CD4-positive, alpha-beta T cell treated with Interferon gamma for 1 hour (primary cell): ENCODE measurements around the gene LRRC3.
"Not testable (repeated sequence)": the region's sequence is repeated elsewhere in the genome, so short reads cannot be mapped to it uniquely, and the experiment has no call there.

Experiments used
- DNase-seq: peaks from one replicate; pipeline ENCODE4 v3.0.0-alpha.2; 2020

The LRRC3 gene

DNA sequence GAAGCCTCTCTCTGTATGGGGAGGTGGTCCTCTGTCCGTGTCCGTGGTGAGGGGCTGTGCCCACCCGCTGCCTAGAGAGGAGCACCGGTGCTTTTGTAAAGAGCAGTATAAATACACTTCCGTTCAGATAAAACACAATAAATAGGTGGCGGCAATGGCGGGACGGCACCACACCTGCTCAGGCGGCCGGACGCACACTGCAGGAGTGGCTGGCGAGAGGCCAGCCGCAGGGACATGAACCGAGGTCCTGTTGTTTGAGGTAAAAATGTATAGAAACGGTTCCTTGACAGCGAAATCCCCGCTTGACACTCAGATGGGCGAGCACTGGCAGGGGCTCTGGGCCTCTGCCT is 43.9 kb downstream of the LRRC3 start:
- no peak for DNase-seq

DNA sequence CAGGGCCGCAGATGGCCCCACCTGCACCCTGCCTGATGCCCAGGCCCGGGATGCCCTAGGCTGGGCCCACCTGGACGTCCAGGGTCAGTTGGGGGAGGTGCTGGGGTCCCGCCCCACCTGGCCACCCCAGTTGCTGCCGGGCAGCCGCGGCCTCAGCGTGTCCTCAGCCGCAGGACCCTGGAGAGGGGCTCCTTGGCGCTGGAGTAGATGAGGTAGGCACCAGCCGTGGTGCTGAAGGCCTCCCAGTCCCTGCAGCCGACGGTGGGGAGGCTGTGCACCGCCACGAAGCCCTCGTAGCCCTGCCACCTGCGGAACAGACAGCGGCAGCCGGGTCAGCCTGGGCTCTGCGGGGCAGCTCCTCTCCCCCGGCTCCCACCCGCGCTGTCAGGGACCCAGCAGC is 44.3 kb downstream of the LRRC3 start:
- DNase-seq = no peak

DNA sequence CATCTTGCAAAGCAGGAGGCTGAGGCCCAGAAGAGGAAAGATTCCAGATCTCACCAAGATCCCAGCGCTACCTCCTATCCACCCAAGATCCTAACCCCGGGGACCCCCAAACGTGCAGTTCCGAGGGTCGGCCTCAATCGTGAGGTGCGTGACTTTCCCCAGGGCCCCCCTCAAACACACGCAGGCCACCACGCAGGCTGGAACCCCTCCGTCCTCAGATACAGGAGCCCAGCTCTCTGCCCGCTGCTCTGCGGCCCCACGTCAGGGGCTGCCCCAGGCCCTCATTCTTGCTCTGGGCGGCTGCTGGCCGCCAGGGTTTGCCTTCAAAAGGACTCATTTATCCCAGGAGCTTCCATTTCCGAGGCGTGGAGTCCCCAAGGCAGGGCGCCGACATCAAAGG is 44.8 kb downstream of the LRRC3 start:
- DNase-seq = no peak

DNA sequence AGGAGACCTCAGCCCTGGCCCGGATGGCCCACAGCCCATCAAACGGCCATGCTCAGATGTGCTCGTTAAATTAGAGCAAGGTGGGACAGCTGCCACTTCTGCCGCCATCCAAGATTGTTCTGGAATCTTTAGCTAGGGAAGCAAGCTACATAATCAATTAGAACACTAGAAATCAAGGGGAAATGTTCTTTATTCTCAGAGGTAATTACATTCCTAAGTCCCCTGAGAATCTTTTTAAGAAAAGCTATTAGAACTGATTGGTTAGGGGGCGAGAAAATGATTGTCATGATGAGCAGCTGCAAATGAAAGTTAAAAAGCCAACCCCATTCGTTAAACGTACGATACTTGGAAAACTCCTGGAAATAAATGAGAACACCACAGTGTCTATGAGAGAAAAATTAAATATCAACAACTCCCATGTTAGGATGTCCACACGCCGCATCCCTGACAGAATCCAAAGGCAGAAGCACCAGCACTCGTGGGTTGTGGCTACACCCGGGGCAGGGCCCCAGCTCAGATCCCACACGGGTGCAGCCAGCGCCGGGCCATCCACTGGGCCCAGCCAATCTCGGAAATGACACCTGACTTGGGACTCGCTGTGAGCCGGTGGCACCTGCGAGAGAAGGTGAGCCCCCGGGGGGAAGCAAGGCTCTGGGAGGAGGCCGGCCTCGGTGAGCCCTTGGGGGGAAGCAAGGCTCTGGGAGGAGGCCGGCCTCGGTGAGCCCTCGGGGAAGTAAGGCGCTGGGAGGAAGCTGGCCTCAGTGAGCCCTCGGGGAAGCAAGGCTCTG is 47.1 kb downstream of the LRRC3 start:
- no peak for DNase-seq

DNA sequence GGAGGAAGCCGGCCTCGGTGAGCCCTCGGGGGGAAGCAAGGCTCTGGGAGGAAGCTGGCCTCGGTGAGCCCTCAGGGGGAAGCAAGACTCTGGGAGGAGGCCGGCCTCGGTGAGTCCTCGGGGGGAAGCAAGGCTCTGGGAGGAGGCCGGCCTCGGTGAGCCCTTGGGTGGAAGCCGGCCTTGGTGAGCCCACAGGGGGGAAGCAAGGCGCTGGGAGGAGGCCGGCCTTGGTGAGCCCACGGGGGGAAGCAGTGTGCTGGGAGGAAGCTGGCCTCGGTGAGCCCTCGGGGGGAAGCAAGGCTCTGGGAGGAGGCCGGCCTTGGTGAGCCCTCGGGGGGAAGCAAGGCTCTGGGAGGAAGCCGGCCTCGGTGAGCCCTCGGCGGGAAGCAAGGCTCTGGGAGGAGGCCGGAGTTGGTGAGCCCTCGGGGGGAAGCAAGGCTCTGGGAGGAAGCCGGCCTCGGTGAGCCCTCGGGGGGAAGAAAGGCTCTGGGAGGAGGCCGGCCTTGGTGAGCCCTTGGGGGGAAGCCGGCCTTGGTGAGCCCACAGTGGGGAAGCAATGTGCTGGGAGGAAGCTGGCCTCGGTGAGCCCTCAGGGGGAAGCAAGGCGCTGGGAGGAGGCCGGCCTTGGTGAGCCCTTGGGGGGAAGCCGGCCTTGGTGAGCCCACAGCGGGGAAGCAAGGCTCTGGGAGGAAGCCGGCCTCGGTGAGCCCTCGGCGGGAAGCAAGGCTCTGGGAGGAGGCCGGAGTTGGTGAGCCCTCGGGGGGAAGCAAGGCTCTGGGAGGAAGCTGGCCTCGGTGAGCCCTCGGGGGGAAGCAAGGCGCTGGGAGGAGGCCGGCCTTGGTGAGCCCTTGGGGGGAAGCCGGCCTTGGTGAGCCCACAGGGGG is 47.9 kb downstream of the LRRC3 start:
- DNase-seq = not testable (repeated sequence)

DNA sequence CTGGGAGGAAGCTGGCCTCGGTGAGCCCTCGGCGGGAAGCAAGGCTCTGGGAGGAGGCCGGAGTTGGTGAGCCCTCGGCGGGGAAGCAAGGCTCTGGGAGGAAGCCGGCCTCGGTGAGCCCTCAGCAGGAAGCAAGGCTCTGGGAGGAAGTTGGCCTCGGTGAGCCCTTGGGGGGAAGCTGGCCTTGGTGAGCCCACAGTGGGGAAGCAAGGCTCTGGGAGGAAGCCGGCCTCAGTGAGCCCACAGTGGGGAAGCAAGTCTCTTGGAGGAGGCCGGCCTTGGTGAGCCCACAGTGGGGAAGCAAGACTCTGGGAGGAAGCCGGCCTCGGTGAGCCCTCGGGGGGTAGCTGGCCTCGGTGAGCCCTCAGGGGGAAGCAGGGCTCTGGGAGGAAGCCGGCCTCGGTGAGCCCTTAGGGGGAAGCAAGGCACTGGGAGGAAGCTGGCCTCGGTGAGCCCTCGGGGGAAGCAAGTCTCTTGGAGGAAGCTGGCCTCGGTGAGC is 48.6 kb downstream of the LRRC3 start:
- DNase-seq = peak; percentile 18

DNA sequence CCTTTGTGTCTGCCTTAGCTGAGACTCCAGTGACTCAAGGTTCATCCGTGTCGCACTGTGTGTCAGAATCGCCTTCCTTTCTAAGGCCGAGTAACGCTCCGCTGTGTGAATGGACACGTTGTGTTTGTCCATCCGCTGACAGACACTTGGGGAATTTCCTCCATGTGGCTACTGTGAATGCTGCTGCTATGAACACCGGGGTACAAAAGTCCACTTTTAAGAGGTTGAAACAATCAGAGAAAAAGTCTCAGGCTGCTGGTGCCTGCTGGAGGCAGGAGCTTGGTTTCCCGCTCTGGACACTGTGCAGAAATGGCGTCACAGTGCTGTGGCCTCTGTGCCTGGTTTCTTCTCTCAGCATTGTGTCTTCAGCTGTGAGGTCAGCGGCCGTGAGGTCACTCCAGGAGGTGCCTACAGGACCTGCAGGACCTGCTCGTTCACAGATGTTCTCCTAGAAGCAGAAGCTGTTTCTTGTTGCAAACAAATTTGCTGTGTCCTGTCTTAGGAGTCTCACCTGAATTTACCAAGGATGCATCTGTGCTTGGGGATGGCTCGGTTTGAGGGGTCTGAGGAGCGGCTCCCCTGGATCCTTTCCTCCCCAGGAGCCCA is 50.5 kb downstream of the LRRC3 start:
- no peak for DNase-seq

DNA sequence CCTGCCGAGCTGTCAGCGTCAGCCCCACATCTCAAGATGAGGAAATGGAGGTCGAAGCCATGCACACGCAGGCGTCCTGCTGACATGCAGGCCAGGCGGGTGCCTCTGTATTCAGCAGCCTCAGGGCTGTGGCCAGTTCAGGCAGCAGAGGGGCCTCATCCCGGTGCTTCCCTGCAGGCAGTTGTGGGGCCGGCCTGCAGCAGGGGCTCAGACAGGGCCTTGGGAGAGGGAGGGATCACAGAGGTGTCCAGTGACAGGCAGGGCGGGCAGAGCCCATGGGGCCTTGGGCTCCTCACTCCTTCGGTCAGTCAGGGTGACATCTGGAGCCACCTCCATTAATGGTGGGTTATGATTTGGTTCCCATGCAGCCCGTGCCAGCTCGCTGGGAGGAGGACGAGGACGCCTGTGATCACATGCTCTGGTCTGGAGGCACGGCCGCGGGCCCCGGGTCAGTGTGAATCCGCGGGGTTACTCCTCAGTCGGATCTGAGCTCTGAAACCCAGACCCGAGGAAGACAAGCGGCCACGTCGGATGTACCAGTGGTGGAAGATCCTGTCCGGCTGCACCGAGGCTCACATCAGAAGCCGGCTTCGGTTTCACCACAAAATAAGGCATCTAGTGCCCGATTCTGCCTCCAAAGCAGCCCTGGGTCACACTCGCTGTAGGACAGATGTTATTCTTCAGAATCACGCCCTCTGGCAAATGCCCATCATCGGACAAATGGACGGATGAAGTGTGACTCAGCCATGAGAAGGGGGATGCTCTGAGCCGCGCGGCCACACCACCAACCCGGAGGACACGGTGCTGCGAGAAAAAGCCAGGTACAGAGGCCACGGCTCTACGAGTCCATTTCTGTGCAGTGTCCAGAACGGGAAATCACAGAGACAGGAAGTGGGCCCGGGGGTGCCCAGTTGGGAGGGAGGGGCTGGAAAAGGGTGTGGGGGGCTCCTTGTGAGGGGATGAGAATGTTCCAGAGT is 51.3 kb downstream of the LRRC3 start:
- no peak for DNase-seq

DNA sequence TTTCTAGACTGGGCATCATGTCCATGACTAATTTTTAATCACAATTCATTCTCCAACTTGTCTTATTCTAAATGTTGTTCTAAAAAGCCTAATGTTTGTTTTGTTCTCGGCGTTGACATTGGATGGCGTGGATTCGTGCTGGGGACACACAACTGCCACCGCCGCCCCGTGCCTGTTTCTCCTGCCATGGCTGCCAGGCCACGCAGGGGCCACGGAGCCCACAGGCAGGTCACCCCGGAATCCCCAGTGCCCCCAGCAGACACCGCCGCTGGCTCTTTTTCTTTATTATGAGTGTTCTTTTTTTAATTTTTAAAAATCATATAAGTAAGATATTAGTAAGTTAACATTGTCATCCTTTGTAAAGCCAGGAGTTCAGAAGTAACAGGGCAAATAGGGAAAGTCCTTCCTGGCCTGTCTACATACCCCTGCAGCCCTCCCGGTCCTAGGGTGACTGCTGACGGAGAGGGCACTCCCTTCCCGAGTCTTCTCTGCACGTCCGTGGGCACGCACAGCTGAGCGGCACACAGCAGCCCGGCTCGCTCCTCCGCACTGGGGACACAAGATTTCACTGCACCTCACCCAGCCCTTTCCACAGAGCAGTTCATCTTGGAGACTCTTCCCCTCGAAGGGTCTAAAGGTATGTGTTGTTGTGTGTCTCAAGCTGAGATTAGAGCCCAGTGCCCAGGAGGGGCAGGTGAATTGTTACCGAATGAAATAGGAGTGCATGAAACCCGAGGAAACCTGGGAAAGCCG is 52.5 kb downstream of the LRRC3 start:
- DNase-seq = no peak

DNA sequence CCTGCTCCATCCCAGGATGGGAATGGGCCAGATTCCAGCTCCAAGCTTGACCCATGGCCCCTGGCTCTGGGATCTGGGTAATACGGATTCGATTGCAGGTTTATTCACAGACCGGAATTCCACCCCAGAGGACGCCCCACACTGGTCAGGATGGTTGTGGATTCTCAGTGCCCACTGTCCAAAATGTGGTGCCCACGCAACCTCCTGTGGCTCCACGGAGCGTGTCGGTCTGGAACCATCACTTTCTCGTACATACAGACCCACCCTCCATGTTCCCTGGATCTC is 53.1 kb downstream of the LRRC3 start:
- DNase-seq = no peak

DNA sequence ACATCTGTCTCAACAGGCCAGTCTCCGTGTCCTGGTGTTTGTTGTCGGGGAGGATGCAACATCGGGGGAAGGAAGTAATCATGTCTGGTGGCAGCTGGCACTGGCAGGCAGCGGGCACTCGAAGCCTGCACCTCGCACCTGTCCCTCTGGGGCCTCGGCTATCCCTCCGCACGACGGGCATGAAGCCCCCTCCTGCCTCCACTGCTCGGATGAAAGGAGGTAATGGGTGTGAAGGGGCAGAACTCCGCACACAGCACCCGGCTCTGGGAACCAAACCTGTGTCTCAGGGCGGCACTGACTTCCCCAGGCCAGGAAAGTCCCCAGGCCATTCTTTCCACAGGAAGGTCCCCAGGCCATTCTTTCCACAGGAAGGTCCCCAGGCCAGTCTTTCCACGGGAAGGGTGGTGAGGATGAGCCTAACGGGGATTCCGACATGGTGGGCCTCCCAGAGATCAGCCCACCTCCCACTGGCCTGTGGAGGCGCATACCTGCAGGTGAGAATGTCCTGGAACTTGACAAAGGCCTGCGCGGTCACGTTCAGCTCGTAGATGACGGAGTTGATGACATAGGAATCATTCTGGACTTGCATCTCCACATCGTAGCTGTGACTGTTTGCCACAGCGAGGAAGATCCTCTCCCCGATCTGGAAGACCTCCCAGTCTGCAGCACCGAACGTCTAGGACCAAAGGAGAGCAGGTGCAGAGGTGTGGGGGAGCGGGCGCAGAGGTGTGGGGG is 53.6 kb downstream of the LRRC3 start:
- no peak for DNase-seq

DNA sequence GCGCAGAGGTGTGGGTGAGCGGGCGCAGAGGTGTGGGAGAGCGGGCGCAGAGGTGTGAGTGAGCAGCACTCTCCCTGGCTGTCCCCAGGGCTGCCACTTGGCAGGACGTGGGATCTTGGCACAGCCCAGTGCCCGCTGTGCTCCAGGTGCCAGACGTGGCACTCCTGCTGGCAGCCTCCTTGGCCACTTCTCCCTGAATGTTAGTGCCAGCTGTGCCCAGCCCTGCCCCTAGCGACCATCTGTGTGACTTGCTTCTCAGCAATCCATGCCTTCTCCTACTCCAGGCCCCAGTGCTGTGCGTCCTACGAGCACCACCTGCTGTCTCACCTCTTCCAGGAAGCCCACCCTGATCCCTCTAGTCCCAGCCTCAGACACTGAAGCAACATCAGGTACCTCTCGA is 54.2 kb downstream of the LRRC3 start:
- no peak for DNase-seq

DNA sequence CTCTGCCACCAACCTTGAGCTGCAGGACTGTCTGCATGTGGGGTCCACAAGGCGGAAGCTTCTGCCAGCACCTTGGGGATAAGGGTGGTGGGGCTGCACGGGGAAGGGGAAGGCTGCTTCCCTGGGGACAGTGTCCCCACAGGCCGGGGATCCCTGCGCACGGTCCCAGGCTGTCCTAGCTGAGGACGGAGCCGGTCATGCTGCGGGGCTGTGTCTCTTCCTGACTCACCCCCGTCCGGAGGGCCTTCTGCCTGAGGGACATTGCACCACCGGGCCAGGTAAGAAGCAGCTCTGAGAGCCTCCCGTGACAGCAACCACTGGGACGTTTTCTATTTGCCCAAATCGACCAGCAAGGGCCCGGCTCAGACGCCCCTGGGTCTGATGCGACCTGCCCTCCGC is 54.8 kb downstream of the LRRC3 start:
- no peak for DNase-seq

DNA sequence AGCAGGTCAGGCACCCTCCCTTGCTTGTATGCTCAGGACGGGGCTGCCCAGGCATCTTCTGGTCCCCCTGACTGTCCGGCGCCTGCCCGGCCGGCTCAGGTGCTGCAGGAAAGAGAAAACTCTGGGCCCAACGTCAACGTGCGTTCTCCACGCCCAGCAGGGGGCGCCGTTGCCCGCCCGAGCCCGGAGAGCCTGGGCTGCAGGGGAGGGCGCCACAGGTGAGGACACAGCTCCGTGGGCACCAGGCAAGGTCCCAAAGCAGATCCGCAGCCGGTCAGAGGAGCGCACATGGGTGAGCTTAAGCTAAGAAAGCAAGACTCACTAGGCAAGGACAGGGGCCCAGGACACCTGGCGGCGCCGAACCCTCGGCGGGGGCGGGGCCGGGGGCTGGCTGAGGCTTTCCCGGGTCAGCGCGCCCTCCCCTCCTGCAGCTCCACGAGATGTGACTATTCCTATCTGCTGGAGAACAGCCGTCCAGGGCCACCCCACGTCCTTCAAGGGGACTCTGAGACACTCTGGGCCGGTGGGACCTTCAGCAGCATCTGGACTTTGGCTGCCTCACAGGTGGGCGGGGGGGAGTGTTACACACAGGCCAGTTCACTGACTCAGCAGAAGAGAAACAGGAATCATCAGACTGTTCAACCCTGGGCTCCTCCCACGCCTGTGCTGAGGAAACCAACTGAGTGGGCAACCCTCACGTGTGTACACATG is 55.4 kb downstream of the LRRC3 start:
- DNase-seq = peak; percentile 72

DNA sequence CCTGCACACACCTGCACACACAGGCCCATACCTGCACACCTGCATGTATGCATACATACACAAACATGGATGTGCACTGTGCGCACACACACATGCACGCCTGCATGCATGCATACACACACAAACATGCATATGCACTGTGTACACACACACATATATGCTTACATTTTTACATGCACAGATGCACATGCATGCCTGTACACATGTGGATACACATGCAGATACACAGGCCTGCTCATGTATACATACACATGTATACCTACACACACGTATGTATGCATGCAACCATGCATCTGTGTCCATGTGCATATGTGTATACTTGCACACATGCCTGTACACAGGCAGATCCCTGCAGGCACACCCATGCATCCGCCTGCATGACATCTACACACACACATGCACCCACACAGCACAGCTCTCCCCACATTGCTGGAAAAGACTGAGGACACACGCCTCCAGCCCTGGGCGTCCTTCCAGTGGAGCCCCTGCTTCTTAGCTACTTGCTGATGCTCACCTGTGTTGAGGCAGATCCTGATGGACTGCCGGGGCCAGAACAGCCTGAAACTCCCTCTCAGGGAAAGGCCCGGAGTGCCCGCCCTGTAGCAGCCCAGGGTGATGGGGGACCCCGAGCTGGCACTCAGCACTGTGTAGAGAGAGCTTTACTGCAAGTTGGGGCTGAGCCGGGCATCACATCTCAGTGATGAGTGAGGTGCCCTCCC is 56.1 kb downstream of the LRRC3 start:
- no peak for DNase-seq
